GM13976 (cell line): ENCODE measurements around the gene SLC25A48.

Experiments
- DNase-seq: peaks from one replicate; pipeline ENCODE4 v3.0.0; 2012; ENCODE audit warnings: low spot score
- CTCF ChIP-seq: IDR thresholded peaks from 2 replicates; pipeline ENCODE4 v1.5.1; 2012; ENCODE audit warnings: borderline replicate concordance, mild to moderate bottlenecking; ENCODE audit not compliant: insufficient read depth; ENCODE audit errors: extremely low read depth, missing control alignments, control extremely low read depth
- in situ Hi-C: fragments of 300-500 bp; cut with MboI; formaldehyde crosslinking; loops from one replicate; pipeline ENCODE4 v1.12.0; 2022; ENCODE audit warnings: low sequenced_read_pairs, mixed read lengths, inconsistent platforms; ENCODE audit not compliant: unreplicated experiment

Gene SLC25A48

GRCh38 chr5:135814812-135815211 lies 19.7 kb upstream of the SLC25A48 start:
- no peak for TF ChIP-seq CTCF
- in situ Hi-C loops = no loop called here
- no peak for DNase-seq

- no peak for DNase-seq
- in situ Hi-C loops = no loop called here
- no peak for TF ChIP-seq CTCF
These were observed 13.2 kb upstream of the SLC25A48 start for GRCh38 chr5:135821061-135821801.

- no peak for TF ChIP-seq CTCF
- in situ Hi-C loops = no loop called here
- DNase-seq = no peak
These were observed 12.7 kb upstream of the SLC25A48 start for GRCh38 chr5:135821802-135822201.

- TF ChIP-seq CTCF = no peak
- in situ Hi-C loops = no loop called here
- DNase-seq = no peak
These were observed 12.2 kb upstream of the SLC25A48 start for GRCh38 chr5:135822286-135822685.

- TF ChIP-seq CTCF = no peak
- in situ Hi-C loops = no loop called here
These were observed 11.5 kb upstream of the SLC25A48 start for GRCh38 chr5:135822959-135823358.

GRCh38 chr5:135823881-135824280 lies 10.6 kb upstream of the SLC25A48 start:
- no peak for DNase-seq
- in situ Hi-C loops = no loop called here
- TF ChIP-seq CTCF = no peak

More at GRCh38 chr5:135822959-135823358, 11.5 kb upstream of the SLC25A48 start:
- DNase-seq = no peak
